Astrocyte of the cerebellum (primary cell): ENCODE measurements around the gene LIN9.

Experiments used
- DNase-seq: peaks from one replicate; pipeline ENCODE4 v3.0.0-alpha.2; 2011; ENCODE audit warnings: low read depth
- H3K4me3 ChIP-seq: 2 replicates; pipeline ENCODE4 v1.5.1; 2011; ENCODE audit warnings: mild to moderate bottlenecking, low read depth, low read length, moderate library complexity
- CTCF ChIP-seq: IDR thresholded peaks from 2 replicates; pipeline ENCODE4 v1.5.1; 2012; ENCODE audit warnings: low read length, low read depth, moderate library complexity, mild to moderate bottlenecking; ENCODE audit errors: missing control alignments
- in situ Hi-C: cut with HindIII; loops from 2 replicates; pipeline ENCODE4 v1.10.0; 2017; ENCODE audit warnings: low sequenced_read_pairs

Gene LIN9

GRCh38 chr1:226308723-226309397 is at the start of gene LIN9:
LIN9 (minus strand) TSS chr1:226309164; CDS start chr1:226309139, 25 bp downstream.
- in situ Hi-C loops, result no loop called here
- no peak for TF ChIP-seq CTCF
- peak within 1 kb of the TSS; percentile 98 for H3K4me3 ChIP-seq
- peak; percentile 70 for DNase-seq

- no peak for TF ChIP-seq CTCF
- in situ Hi-C loops, result no loop called here
These were observed 48.5 kb upstream of the LIN9 start for GRCh38 chr1:226357416-226357815.

GRCh38 chr1:226355669-226356551 is 46.9 kb upstream of the LIN9 start:
- no peak overlapping the region for H3K4me3 ChIP-seq
- in situ Hi-C loops, result no loop called here
- DNase-seq, result no peak
- TF ChIP-seq CTCF, result no peak

More at GRCh38 chr1:226357416-226357815, 48.5 kb upstream of the LIN9 start:
- no peak overlapping the region for H3K4me3 ChIP-seq
- DNase-seq, result no peak

GRCh38 chr1:226355016-226355415 is 46.1 kb upstream of the LIN9 start:
- no peak overlapping the region for H3K4me3 ChIP-seq
- in situ Hi-C loops, result no loop called here
- no peak for DNase-seq
- TF ChIP-seq CTCF, result no peak

- no peak for TF ChIP-seq CTCF
- no peak overlapping the region for H3K4me3 ChIP-seq
- no peak for DNase-seq
- in situ Hi-C loops, result no loop called here
These were observed 44.9 kb upstream of the LIN9 start for GRCh38 chr1:226353698-226354525.

- H3K4me3 ChIP-seq, result no peak overlapping the region
- in situ Hi-C loops, result no loop called here
- no peak for DNase-seq
- no peak for TF ChIP-seq CTCF
These were observed 42.7 kb upstream of the LIN9 start for GRCh38 chr1:226351709-226352108.
